Mesodermal cell (in vitro differentiated cells): Measurements from ENCODE around the gene CHRDL2.

Experiments
- H3K27ac ChIP-seq: 2 replicates; pipeline ENCODE4 v1.7.0; 2013; ENCODE audit warnings: mild to moderate bottlenecking, low read depth, low read length, moderate library complexity; ENCODE audit not compliant: severe bottlenecking
- H3K36me3 ChIP-seq: 2 replicates; pipeline ENCODE4 v1.7.1; 2013; ENCODE audit warnings: mild to moderate bottlenecking, low read length, moderate library complexity; ENCODE audit not compliant: control insufficient read depth, insufficient read depth
- H3K4me1 ChIP-seq: one replicate; pipeline ENCODE4 v1.7.1; 2013; ENCODE audit warnings: mild to moderate bottlenecking, low read length; ENCODE audit not compliant: insufficient read depth, control insufficient read depth, poor library complexity, severe bottlenecking
- H3K4me3 ChIP-seq: 2 replicates; pipeline ENCODE4 v1.7.0; 2013; ENCODE audit warnings: low read length, control low read depth, mild to moderate bottlenecking; ENCODE audit not compliant: insufficient read depth, poor library complexity, severe bottlenecking; ENCODE audit errors: extremely low read depth
- H3K9me3 ChIP-seq: 2 replicates; pipeline ENCODE4 v1.7.1; 2013; ENCODE audit warnings: mild to moderate bottlenecking, low read length, moderate library complexity; ENCODE audit not compliant: control insufficient read depth
- WGBS, 2 experiments: methylation state at CpG; one replicate each; pipeline ENCODE4 v1.1.5; 2013; ENCODE audit warnings: missing lambda C conversion rate in 2 of 2; ENCODE audit not compliant: insufficient coverage in 2 of 2; 5-methylcytosine and 5-hydroxymethylcytosine counted together

Gene CHRDL2

GRCh38 chr11:74748211-74749126 lies 17.2 kb upstream of the CHRDL2 start, which contains the start of gene RNF169:
TSS of gene RNF169 (plus strand) at chr11:74748849. CDS start at chr11:74748881, 32 bp downstream.
- Histone ChIP-seq H3K9me3 (no peaks in the 10 kb centered on the region), H3K4me1 (peaks cover 6% of the 10 kb centered on the region), H3K27ac (peak within 1 kb of the TSS; percentile 88), H3K4me3 (peak within 1 kb of the TSS; percentile 76), H3K36me3 (no peaks in the 10 kb centered on the region)
- 2 to 3% methylated on average over 25 to 37 of the region's 47 CpGs for WGBS, 2 experiments

DNA sequence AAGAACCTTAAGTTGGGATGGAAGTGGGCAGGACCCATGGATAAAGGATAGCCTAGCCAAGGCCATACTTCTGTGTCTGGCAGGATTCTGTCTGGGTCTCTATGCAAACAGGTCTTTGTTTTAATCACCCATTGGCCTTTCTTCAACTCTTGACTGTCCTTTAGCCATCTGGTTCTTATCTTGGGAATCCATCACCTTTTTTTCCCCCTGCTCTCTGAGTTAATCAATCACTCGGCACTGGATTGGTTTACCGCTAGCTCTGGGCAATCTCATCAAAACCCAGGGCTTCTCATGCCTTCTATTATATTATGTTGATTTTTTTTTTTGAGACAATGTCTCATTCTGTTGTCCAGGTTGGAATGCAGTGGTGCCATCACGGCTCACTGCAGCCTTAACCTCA lies 15.6 kb upstream of the CHRDL2 start:
- H3K27ac ChIP-seq = no peak overlapping the region
- H3K9me3 ChIP-seq = no peaks in the 10 kb centered on the region
- no peak overlapping the region for H3K4me3 ChIP-seq
- H3K4me1 ChIP-seq = peaks cover 6% of the 10 kb centered on the region
- no peaks in the 10 kb centered on the region for H3K36me3 ChIP-seq
- 67 to 90% methylated on average over 1 to 3 of the region's 3 CpGs for WGBS, 2 experiments

- Histone ChIP-seq H3K36me3 (no peaks in the 10 kb centered on the region), H3K4me1 (peaks cover 6% of the 10 kb centered on the region), H3K9me3 (peaks cover 5% of the 10 kb centered on the region), H3K4me3 (no peak overlapping the region), H3K27ac (no peak overlapping the region)
- 75 to 94% methylated on average over 3 to 4 of the region's 4 CpGs for WGBS, 2 experiments
Observed at GRCh38 chr11:74744277-74744676, 13.1 kb upstream of the CHRDL2 start.

DNA sequence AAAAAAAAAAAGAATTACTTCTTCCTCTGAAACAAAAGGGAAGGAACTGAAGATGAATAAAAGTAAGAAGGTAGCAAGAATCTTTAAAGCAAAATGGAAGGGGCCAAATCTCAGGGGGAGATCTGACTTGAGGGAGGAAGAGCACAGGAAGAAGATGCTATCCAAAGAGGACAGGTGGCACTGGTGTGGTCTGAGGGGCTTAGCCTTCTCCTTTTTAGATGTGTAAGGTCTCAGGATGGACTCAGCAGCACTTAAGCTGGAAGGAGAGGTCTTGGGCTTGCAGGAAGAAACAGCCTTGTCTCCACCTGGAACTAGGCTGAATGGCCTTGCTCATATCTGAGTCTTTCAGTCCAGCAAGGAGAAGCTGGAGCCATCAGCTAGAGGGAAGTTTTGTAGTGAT lies 12.4 kb upstream of the CHRDL2 start:
- peaks cover 5% of the 10 kb centered on the region for H3K9me3 ChIP-seq
- no peak overlapping the region for H3K4me3 ChIP-seq
- no peak overlapping the region for H3K27ac ChIP-seq
- no peaks in the 10 kb centered on the region for H3K36me3 ChIP-seq
- peaks cover 6% of the 10 kb centered on the region for H3K4me1 ChIP-seq

DNA sequence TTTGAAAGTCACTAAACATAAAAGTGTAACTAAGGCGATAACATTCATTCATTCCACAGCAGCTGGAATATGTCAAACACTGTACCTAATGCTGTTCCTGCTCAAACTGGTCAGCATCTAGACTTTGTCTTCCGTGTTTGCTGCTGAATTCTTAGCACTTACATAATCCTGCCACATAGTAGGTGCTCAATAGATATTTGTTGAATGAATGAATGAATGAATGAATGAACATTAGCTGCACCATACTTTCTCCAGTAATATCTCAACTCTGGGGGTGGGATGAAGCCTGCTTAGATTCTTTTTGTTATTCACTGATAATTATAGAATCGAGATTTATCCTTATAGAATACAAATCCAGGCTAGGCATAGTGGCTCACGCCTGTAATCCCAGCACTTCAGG lies 10.8 kb upstream of the CHRDL2 start:
- no peak overlapping the region for H3K27ac ChIP-seq
- WGBS, 2 experiments = 100% methylated on average over 2 of the region's 4 CpGs
- no peaks in the 10 kb centered on the region for H3K36me3 ChIP-seq

DNA sequence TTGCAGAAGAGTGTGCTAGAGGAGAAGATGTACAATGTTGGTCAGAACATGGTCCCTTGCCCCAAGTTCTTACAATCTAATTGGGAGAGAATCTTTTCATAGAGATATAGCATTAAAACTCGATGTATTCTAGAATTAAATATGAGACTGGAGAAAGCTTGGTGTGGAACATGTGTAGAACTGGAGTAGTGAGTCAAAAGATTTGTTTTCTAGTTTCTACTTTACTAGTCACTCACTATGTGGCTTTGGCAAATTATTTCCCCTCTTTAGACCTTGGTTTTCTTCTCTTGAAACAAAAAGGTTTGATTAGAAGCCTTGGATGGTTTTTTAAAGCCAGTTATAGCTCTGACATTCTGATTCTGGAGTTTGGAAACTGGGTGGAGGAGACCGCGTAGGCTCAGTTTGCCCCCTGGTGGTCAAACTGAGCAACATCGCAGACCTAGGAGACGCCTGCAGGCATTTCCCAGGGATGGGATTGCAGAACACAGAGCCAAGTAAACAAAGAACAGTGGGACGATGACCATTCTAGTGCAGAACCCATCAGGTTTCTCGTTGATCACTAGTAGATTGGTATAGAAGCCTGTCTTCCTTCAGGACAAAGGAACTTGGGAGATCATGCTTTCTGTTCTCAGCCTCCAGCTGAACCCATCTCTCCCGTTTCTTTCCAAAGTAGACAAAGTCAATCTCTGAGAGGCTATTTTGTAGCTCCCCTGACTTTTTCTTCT lies 8.5 kb upstream of the CHRDL2 start:
- no peak overlapping the region for H3K27ac ChIP-seq
- peaks cover 5% of the 10 kb centered on the region for H3K9me3 ChIP-seq
- no peaks in the 10 kb centered on the region for H3K36me3 ChIP-seq
- WGBS, 2 experiments = 31 to 33% methylated on average over 7 of the region's 8 CpGs
- no peak overlapping the region for H3K4me3 ChIP-seq
- no peaks in the 10 kb centered on the region for H3K4me1 ChIP-seq

More for the DNA sequence above, 10.8 kb upstream of the CHRDL2 start:
- Histone ChIP-seq H3K4me1 (no peaks in the 10 kb centered on the region), H3K9me3 (peaks cover 5% of the 10 kb centered on the region), H3K4me3 (no peak overlapping the region)

DNA sequence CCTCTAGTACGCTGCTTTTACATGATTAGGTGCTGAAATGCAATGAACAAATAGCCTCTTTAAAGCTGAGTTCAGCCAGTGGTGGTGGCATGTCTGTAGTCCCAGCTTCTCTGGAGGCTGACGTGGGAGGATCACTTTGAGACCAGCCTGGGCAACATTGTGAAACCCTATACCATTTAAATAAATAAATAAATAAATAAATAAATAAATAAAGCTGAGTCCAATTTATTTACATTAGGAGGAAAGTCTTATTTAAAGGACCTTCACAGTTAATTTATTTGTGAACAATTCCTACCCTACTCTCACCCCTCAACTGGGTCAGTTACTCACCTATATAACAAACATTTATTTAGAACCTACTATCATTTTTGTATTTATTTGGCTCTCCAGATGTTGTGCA lies 4.8 kb upstream of the CHRDL2 start:
- 67 to 100% methylated on average over 1 of the region's 2 CpGs for WGBS, 2 experiments
- Histone ChIP-seq H3K4me3 (no peak overlapping the region), H3K36me3 (no peaks in the 10 kb centered on the region)

DNA sequence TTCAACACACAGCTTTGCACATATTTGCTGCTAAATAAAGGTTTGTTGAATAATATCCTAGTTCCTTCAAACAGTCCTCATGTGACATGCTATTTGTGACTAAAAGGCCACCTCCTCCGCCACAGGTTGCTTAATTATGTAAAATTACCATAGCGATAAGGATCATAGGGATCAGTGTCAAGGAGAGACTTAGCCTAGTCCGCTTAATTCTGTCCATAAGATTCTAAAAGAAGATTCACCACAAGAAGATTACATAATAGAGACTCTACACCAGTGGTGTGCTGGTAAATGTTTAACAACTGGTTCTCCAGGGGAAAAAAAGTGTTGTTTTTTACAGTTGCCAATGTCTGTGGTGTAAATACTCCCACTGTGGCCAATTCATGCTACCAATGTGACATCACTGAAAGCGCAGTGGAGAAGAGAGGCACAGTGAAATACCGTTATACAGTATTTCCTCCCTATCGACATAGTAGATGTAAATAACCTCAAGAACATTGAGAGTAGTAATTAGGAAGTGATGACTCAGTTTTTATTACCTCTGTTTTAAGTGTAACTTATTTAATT lies 4.2 kb upstream of the CHRDL2 start:
- no peaks in the 10 kb centered on the region for H3K36me3 ChIP-seq
- no peak overlapping the region for H3K4me3 ChIP-seq
- H3K9me3 ChIP-seq = peaks cover 5% of the 10 kb centered on the region
- WGBS, 2 experiments = 89% methylated on average over 3 of the region's 6 CpGs; no CpG with 5 or more reads in 1 of the 2 experiments
- H3K4me1 ChIP-seq = no peaks in the 10 kb centered on the region
- H3K27ac ChIP-seq = no peak overlapping the region

More for the DNA sequence above, 4.8 kb upstream of the CHRDL2 start:
- no peak overlapping the region for H3K27ac ChIP-seq
- peaks cover 5% of the 10 kb centered on the region for H3K9me3 ChIP-seq
- no peaks in the 10 kb centered on the region for H3K4me1 ChIP-seq

- H3K9me3 ChIP-seq = no peaks in the 10 kb centered on the region
- no peak overlapping the region for H3K27ac ChIP-seq
- WGBS, 2 experiments = no CpG with 5 or more reads among the region's 1 CpG
- H3K36me3 ChIP-seq = no peaks in the 10 kb centered on the region
- no peaks in the 10 kb centered on the region for H3K4me1 ChIP-seq
- H3K4me3 ChIP-seq = no peak overlapping the region
Observed at GRCh38 chr11:74734559-74734925, 3.3 kb upstream of the CHRDL2 start.

DNA sequence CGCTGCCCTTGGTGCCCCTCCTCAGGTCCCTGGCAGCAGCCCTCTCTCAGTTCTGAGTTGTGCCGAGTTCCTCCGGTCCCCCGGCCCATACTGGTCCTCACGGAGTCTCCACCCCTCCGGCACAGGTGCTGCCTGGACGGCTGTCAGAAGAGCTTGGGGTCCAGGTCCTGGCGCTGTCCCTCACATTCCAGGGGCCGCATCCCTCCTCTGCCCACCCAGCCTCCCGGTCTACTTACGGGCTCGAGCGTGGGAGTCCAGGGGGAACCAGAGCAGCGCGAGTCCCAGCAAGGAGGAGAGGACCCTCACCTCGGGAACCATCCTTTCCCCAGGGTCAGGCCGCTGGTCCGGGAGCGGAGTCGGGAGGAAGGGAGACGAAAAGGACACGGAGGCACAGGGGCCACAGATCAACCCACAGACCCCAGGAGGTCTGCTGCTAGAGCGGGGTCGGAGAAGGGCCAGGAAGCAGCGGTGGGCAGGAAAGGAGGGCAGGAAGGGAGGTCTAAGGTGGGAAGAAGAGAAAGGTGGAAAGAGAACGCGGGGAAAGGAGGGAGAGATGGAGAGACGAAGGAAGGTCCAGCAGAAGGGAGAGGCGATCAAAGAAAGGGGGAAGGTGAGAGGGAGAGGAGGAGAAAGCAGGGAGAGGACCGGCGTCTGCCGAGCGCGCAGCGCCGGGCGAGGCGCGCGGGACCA lies 510 bp downstream of the CHRDL2 start:
- Histone ChIP-seq H3K9me3 (no peaks in the 10 kb centered on the region), H3K4me1 (no peaks in the 10 kb centered on the region), H3K4me3 (peak overlapping the region; percentile 10), H3K27ac (no peak overlapping the region), H3K36me3 (no peaks in the 10 kb centered on the region)
- 6% methylated on average over 17 to 23 of the region's 40 CpGs for WGBS, 2 experiments
